Naive thymus-derived CD4-positive, alpha-beta T cell (primary cell): ENCODE results near the gene ADAD2. TPM values are rescaled to one million over a fixed set of nuclear protein-coding genes. Genes with fewer than 3 reads are reported as not detected.
A peak's percentile ranks its signal among the peaks of the same experiment; 100 is the strongest.

Experiments
- ATAC-seq: fragments of 150-1000 bp; cut with Tn5 transposase; 2 replicates; pipeline ENCODE4 v1.10.0; 2021; ENCODE audit warnings: mild to moderate bottlenecking, moderate library complexity
- CTCF ChIA-PET: fragments of 350-600 bp; sonication (Branson Sonifier 250); formaldehyde crosslinking; loops from one replicate; lab custom pipeline; 2021; ENCODE audit warnings: antibody characterized with exemption; lab: Charles Lee
- POLR2A ChIA-PET: fragments of 350-600 bp; sonication (Branson Sonifier 250); formaldehyde crosslinking; loops from one replicate; lab custom pipeline; 2021; ENCODE audit warnings: antibody characterized with exemption, inconsistent platforms; lab: Charles Lee
- DNase-seq, 9 donors: peaks; one replicate each; pipeline versions ENCODE4 v3.0.0 to v3.0.0-alpha.2; 2020 to 2022; ENCODE audit warnings: mixed read lengths in 1 of 9
- H3K27ac ChIP-seq: one replicate; pipeline ENCODE4 v1.7.0; 2013; ENCODE audit warnings: mild to moderate bottlenecking, low read depth, low read length, moderate library complexity
- H3K27me3 ChIP-seq, 2 donors: one replicate each; pipeline ENCODE4 v1.7.0; 2013; ENCODE audit warnings: low read length in 2 of 2, mild to moderate bottlenecking in 2 of 2, moderate library complexity in 2 of 2; ENCODE audit not compliant: control insufficient read depth in 2 of 2, insufficient read depth in 2 of 2
- H3K36me3 ChIP-seq, 3 experiments: 1 replicate in 2 of 3; 2 replicates in 1 of 3; pipeline ENCODE4 v1.7.0; 2013; ENCODE audit warnings: low read length in 3 of 3, mild to moderate bottlenecking in 3 of 3, moderate library complexity in 1 of 3; ENCODE audit not compliant: insufficient read depth in 3 of 3, control insufficient read depth in 2 of 3
- H3K4me1 ChIP-seq, 2 donors: one replicate each; pipeline ENCODE4 v1.7.0; 2013; ENCODE audit warnings: low read length in 2 of 2, mild to moderate bottlenecking in 2 of 2, moderate library complexity in 1 of 2; ENCODE audit not compliant: control insufficient read depth in 2 of 2, insufficient read depth in 2 of 2
- H3K4me3 ChIP-seq: 2 replicates; pipeline ENCODE4 v1.7.0; 2013; ENCODE audit warnings: mild to moderate bottlenecking, low read length
- H3K9me3 ChIP-seq, 3 experiments: 1 replicate in 2 of 3; 2 replicates in 1 of 3; pipeline ENCODE4 v1.7.0; 2013; ENCODE audit warnings: low read length in 3 of 3; ENCODE audit not compliant: control insufficient read depth in 2 of 3
- H3K27ac Mint-ChIP-seq, 9 donors: one replicate each; pipeline ENCODE4 v1.8.0; 2020 to 2022; ENCODE audit warnings: mixed read lengths in 9 of 9, mild to moderate bottlenecking in 8 of 9, moderate library complexity in 5 of 9, inconsistent platforms in 2 of 9
- H3K27me3 Mint-ChIP-seq, 5 donors: one replicate each; pipeline ENCODE4 v1.8.0; 2021 to 2022; ENCODE audit warnings: mixed read lengths in 5 of 5, mild to moderate bottlenecking in 1 of 5
- H3K36me3 Mint-ChIP-seq, 5 donors: one replicate each; pipeline ENCODE4 v1.8.0; 2020 to 2022; ENCODE audit warnings: mixed read lengths in 5 of 5, mild to moderate bottlenecking in 3 of 5, inconsistent platforms in 1 of 5
- H3K4me1 Mint-ChIP-seq, 7 donors: one replicate each; pipeline ENCODE4 v1.8.0; 2020 to 2022; ENCODE audit warnings: mixed read lengths in 7 of 7, mild to moderate bottlenecking in 3 of 7, inconsistent platforms in 1 of 7
- H3K4me3 Mint-ChIP-seq, 10 donors: one replicate each; pipeline ENCODE4 v1.8.0; 2020 to 2022; ENCODE audit warnings: mild to moderate bottlenecking in 10 of 10, mixed read lengths in 10 of 10, moderate library complexity in 6 of 10, inconsistent platforms in 2 of 10
- H3K9me3 Mint-ChIP-seq, 11 donors: one replicate each; pipeline ENCODE4 v1.8.0; 2020 to 2022; ENCODE audit warnings: mixed read lengths in 11 of 11, mild to moderate bottlenecking in 4 of 11, inconsistent platforms in 1 of 11, moderate library complexity in 1 of 11
- intact Hi-C, 2 donors: fragments of 100-400 bp; cut with micrococcal nuclease; formaldehyde crosslinking; loops; one replicate each; pipeline ENCODE4 v1.15.1; 2023
- polyA plus RNA-seq, 2 donors: library from polyadenylated mRNA; unstranded; fragments of 300-500 nt; fragmentation: Illumina TruSeq; gene quantifications; one replicate each; pipeline ENCODE4 v1.2.3, GENCODE V29; 2021
- total RNA-seq, 6 experiments: library from RNA in 5 of 6; stranded (reverse) in 5 of 6; gene quantifications; 1 replicate in 5 of 6; 2 replicates in 1 of 6; pipeline ENCODE4 v1.2.3 and lab custom pipeline; 2021 to 2026

ADAD2 gene
- total and polyA plus RNA-seq, 7 experiments from 2014 or later, result 0.11 to 0.16 TPM; not detected in 5

DNA sequence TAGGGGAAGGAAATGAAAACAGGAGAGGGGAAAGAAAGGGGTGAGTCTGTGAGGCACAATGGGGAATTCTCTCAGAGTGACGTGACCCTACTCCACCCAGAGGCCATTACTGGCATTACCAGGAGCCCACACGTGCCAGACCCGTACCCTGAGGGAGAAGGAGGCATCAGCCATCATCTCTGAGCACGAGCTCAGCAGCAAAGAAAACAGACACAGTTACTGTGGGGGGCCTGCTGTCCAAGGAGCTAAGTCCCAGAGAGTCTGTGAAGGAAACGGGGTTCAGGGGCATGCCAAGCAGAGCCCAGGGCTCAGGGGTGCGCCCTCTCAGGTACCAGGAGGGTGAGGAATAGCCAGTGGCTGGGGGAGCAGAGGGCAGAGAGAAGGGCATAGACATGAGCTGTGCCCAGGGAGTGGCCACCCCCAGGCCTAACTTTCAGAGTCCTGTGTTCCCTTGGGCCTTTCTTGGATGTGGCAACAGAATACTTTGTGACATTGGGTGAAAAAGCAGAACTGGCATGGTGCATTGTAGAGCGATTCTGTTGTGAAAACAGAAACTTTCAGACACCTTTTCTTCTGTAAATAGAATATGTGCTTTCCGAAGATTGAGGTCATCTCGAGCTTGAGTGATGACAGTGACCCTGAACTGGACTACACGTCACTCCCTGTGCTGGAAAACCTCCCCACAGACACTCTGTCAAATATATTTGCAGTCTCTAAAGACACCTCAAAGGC, 15.4 kb upstream of the ADAD2 start:
- no peak overlapping the region for H3K27ac ChIP-seq
- ChIA-PET POLR2A (interaction anchor here (0.6 kb wide), 1 partner anchor 77 kb away, joined by 3 read pairs; no protein-coding TSS in a partner anchor), CTCF (interaction anchor here (0.8 to 2.8 kb wide), 7 partner anchors 10 to 250 kb away, joined by 3 to 16 read pairs (median 7); no protein-coding TSS in a partner anchor)
- Mint-ChIP-seq H3K9me3 (no peaks in the 10 kb centered on the region), H3K36me3 (no peaks in the 10 kb centered on the region), H3K27ac (peak overlapping the region in 7 of 9 donors; percentile 5 to 79 (median 39)), H3K4me3 (no peak overlapping the region), H3K27me3 (peaks cover 0 to 4% (median 0%) of the 10 kb centered on the region in 5 donors), H3K4me1 (peaks cover 4 to 6% (median 6%) of the 10 kb centered on the region in 7 donors)
- no peaks in the 10 kb centered on the region for H3K27me3 ChIP-seq
- DNase-seq (peak in 7 of 9 donors; percentile 26 to 63 (median 37)), ATAC-seq (peak; percentile 86)
- no peak overlapping the region for H3K4me3 ChIP-seq
- no peaks in the 10 kb centered on the region for H3K9me3 ChIP-seq
- peaks cover 0 to 29% (median 0%) of the 10 kb centered on the region in 3 experiments for H3K36me3 ChIP-seq
- intact Hi-C loops, result loop anchor here (1.0 kb wide), 5 partner anchors 30 to 249 kb away; partner anchors contain the start of genes DNAAF1 (in 1 of the 2), HSDL1 (in 1 of the 2) and MBTPS1 (in 1 of the 2)
- no peaks in the 10 kb centered on the region for H3K4me1 ChIP-seq

- H3K36me3 Mint-ChIP-seq, result peaks cover 0 to 5% (median 0%) of the 10 kb centered on the region in 5 donors
- no peak for DNase-seq
- H3K27me3 Mint-ChIP-seq, result peaks cover 0 to 4% (median 0%) of the 10 kb centered on the region in 5 donors
- H3K27ac Mint-ChIP-seq, result peak overlapping the region in 1 of 9 donors; percentile 17
- intact Hi-C loops, result no loop called here
- H3K4me1 Mint-ChIP-seq, result peaks cover 4 to 6% (median 6%) of the 10 kb centered on the region in 7 donors
- ATAC-seq, result no peak
- Histone ChIP-seq H3K4me1 (no peaks in the 10 kb centered on the region), H3K27ac (no peak overlapping the region), H3K36me3 (peaks cover 0 to 38% (median 0%) of the 10 kb centered on the region in 3 experiments), H3K4me3 (no peak overlapping the region), H3K27me3 (no peaks in the 10 kb centered on the region), H3K9me3 (no peaks in the 10 kb centered on the region)
- H3K9me3 Mint-ChIP-seq, result no peaks in the 10 kb centered on the region
- H3K4me3 Mint-ChIP-seq, result no peak overlapping the region
- CTCF ChIA-PET, result interaction anchor here (0.8 to 2.8 kb wide), 5 partner anchors 88 to 251 kb away, joined by 3 to 16 read pairs (median 10); no protein-coding TSS in a partner anchor
- POLR2A ChIA-PET, result interaction anchor here (0.6 kb wide), 1 partner anchor 77 kb away, joined by 3 read pairs; no protein-coding TSS in a partner anchor
These were observed 14.5 kb upstream of the ADAD2 start for GRCh38 chr16:84176192-84177053.

GRCh38 chr16:84177741-84178073, 13.2 kb upstream of the ADAD2 start:
- peaks cover 0 to 51% (median 4%) of the 10 kb centered on the region in 3 experiments for H3K36me3 ChIP-seq
- CTCF ChIA-PET, result interaction anchor here (0.7 kb wide), 1 partner anchor 137 kb away, joined by 3 read pairs; no protein-coding TSS in a partner anchor
- peak overlapping the region in 2 of 9 donors; percentile 2 to 70 for H3K27ac Mint-ChIP-seq
- no peaks in the 10 kb centered on the region for H3K27me3 ChIP-seq
- DNase-seq (no peak), ATAC-seq (no peak)
- no peaks in the 10 kb centered on the region for H3K4me1 ChIP-seq
- POLR2A ChIA-PET, result no interaction called here
- H3K4me3 ChIP-seq, result no peak overlapping the region
- peaks cover 0 to 10% (median 3%) of the 10 kb centered on the region in 5 donors for H3K36me3 Mint-ChIP-seq
- no peaks in the 10 kb centered on the region for H3K9me3 ChIP-seq
- no peak overlapping the region for H3K27ac ChIP-seq
- H3K4me3 Mint-ChIP-seq, result no peak overlapping the region
- intact Hi-C loops, result no loop called here
- H3K9me3 Mint-ChIP-seq, result no peaks in the 10 kb centered on the region
- peaks cover 4 to 6% (median 6%) of the 10 kb centered on the region in 7 donors for H3K4me1 Mint-ChIP-seq
- peaks cover 0 to 2% (median 0%) of the 10 kb centered on the region in 5 donors for H3K27me3 Mint-ChIP-seq

GRCh38 chr16:84178146-84178765, 12.7 kb upstream of the ADAD2 start:
- no peak for ATAC-seq
- no peaks in the 10 kb centered on the region for H3K27me3 ChIP-seq
- DNase-seq, result no peak
- H3K4me1 ChIP-seq, result no peaks in the 10 kb centered on the region
- peak overlapping the region in 1 of 9 donors; percentile 2 for H3K27ac Mint-ChIP-seq
- H3K27me3 Mint-ChIP-seq, result peaks cover 0 to 2% (median 0%) of the 10 kb centered on the region in 5 donors
- H3K9me3 ChIP-seq, result no peaks in the 10 kb centered on the region
- H3K4me3 Mint-ChIP-seq, result no peak overlapping the region
- peaks cover 0 to 13% (median 5%) of the 10 kb centered on the region in 5 donors for H3K36me3 Mint-ChIP-seq
- H3K4me1 Mint-ChIP-seq, result peaks cover 4 to 7% (median 6%) of the 10 kb centered on the region in 7 donors
- POLR2A ChIA-PET, result no interaction called here
- intact Hi-C loops, result no loop called here
- no peaks in the 10 kb centered on the region for H3K9me3 Mint-ChIP-seq
- peaks cover 0 to 57% (median 9%) of the 10 kb centered on the region in 3 experiments for H3K36me3 ChIP-seq
- CTCF ChIA-PET, result interaction anchor here (0.7 kb wide), 1 partner anchor 137 kb away, joined by 3 read pairs; no protein-coding TSS in a partner anchor
- no peak overlapping the region for H3K27ac ChIP-seq
- H3K4me3 ChIP-seq, result no peak overlapping the region

DNA sequence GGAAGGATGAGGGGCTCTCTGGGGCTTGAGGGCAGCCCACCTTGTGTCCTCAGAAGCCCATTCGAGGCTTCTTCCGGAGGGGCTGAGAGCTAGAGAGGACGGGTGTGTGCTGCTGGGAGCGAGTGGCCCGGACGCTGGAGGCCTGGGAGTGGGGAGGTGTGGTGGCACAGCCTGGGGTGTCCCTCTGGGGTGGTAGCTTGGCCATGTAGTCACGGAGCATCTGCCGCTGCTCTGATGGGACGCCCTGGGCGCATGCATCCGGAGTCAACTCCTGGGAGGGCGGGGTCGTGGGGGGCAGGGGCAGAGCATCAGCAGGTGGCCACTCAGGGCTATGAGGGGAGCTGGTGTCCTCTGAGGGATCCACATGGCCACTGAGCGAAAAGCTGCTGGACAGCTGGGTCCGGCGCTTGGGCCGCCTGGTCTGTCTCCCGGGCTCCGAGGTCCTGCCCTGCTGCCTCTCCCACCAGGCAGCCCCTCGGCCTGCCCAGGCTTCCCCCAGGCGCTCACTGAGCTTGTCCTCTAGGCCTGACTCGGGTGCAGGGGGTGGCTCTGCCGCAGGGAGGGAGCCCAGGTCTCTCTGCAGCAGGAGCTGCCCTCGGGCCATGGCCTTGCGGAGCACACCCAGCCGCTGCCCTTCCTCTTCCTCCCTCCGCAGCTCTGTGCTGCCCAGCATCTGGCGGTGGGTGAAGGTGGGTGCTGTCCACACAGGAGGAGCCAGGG, 11.9 kb upstream of the ADAD2 start:
- Histone ChIP-seq H3K9me3 (no peaks in the 10 kb centered on the region), H3K27ac (no peak overlapping the region), H3K4me1 (no peaks in the 10 kb centered on the region), H3K4me3 (no peak overlapping the region), H3K36me3 (peaks cover 0 to 65% (median 9%) of the 10 kb centered on the region in 3 experiments), H3K27me3 (no peaks in the 10 kb centered on the region)
- Mint-ChIP-seq H3K27me3 (peaks cover 0 to 2% (median 0%) of the 10 kb centered on the region in 5 donors), H3K27ac (peak overlapping the region in 1 of 9 donors; percentile 59), H3K9me3 (no peaks in the 10 kb centered on the region), H3K4me3 (no peak overlapping the region), H3K4me1 (peaks cover 4 to 9% (median 8%) of the 10 kb centered on the region in 7 donors), H3K36me3 (peaks cover 0 to 15% (median 5%) of the 10 kb centered on the region in 5 donors)
- CTCF ChIA-PET, result interaction anchor here (0.6 kb wide), 1 partner anchor 92 kb away, joined by 4 read pairs; no protein-coding TSS in a partner anchor
- intact Hi-C loops, result no loop called here
- DNase-seq (no peak), ATAC-seq (no peak)
- POLR2A ChIA-PET, result no interaction called here
